ENCODE results near the gene TSPAN19.

TSPAN19 gene

DNA sequence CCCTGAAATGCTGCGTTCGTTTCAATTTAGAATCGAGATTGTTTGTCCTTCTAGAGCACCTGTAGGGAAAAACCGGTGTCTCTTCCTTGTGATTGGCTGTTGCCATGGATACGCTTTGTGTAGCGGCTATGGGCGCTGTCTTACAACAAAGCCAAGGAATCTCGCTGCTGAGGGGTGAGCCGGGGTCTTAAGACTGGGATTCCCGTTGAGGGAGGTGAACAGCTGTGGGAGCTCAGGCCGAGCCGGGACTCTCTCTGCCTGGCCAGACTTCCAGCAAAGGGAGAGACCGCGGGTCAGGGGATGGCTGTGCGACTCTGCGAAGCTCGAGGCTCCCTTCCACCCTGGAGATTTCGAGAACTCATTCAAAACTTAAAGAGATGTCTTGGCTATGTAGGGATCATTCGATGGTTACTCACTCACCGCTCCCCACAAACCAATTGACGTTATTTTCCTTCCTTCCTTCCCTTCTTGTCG is at the start of gene TSPAN19, which contains the start of gene LRRIQ1:
Gene TSPAN19, minus strand, starts transcription at position 44 of the 474 bp plus-strand sequence. CDS start 6,331 bp downstream, outside the sequence.
Gene LRRIQ1, plus strand, starts transcription at position 118 of the 474 bp plus-strand sequence. CDS start 1,826 bp downstream, outside the sequence.
- peak within 1 kb of the TSS; percentile 57 to 75 for H3K4me3 ChIP-seq (replicated peaks in 1 of 2; ENCODE audit: low read depth in 2 of 2, low read length in 2 of 2)
- DNase-seq (ENCODE audit: low read depth in 2 of 2): peak; percentile 90 to 93
- TF ChIP-seq, protein P1, sequence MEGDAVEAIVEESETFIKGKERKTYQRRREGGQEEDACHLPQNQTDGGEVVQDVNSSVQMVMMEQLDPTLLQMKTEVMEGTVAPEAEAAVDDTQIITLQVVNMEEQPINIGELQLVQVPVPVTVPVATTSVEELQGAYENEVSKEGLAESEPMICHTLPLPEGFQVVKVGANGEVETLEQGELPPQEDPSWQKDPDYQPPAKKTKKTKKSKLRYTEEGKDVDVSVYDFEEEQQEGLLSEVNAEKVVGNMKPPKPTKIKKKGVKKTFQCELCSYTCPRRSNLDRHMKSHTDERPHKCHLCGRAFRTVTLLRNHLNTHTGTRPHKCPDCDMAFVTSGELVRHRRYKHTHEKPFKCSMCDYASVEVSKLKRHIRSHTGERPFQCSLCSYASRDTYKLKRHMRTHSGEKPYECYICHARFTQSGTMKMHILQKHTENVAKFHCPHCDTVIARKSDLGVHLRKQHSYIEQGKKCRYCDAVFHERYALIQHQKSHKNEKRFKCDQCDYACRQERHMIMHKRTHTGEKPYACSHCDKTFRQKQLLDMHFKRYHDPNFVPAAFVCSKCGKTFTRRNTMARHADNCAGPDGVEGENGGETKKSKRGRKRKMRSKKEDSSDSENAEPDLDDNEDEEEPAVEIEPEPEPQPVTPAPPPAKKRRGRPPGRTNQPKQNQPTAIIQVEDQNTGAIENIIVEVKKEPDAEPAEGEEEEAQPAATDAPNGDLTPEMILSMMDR (IDR thresholded peaks at IDR 0.05; ENCODE audit: low read depth, low read length): no peak

- TF ChIP-seq, protein P1 (IDR thresholded peaks at IDR 0.05; ENCODE audit: low read depth, low read length): no peak
- no peak overlapping the region for H3K4me3 ChIP-seq (replicated peaks in 1 of 2; ENCODE audit: low read depth in 2 of 2, low read length in 2 of 2)
- DNase-seq (ENCODE audit: low read depth in 2 of 2): no peak
Measured at GRCh38 chr12:85085066-85085465, 49.0 kb upstream of the TSPAN19 start.

GRCh38 chr12:85076688-85077430 is 40.8 kb upstream of the TSPAN19 start:
- no peak overlapping the region for H3K4me3 ChIP-seq (replicated peaks in 1 of 2; ENCODE audit: low read depth in 2 of 2, low read length in 2 of 2)
- DNase-seq (ENCODE audit: low read depth in 2 of 2): peak; percentile 88 to 90
- TF ChIP-seq, protein P1 (IDR thresholded peaks at IDR 0.05; ENCODE audit: low read depth, low read length): peak; percentile 41

- no peak overlapping the region for H3K4me3 ChIP-seq (replicated peaks in 1 of 2; ENCODE audit: low read depth in 2 of 2, low read length in 2 of 2)
- no peak for DNase-seq (ENCODE audit: low read depth in 2 of 2)
- TF ChIP-seq, protein P1 (IDR thresholded peaks at IDR 0.05; ENCODE audit: low read depth, low read length): no peak
Measured at GRCh38 chr12:85072826-85073225, 36.7 kb upstream of the TSPAN19 start.

DNA sequence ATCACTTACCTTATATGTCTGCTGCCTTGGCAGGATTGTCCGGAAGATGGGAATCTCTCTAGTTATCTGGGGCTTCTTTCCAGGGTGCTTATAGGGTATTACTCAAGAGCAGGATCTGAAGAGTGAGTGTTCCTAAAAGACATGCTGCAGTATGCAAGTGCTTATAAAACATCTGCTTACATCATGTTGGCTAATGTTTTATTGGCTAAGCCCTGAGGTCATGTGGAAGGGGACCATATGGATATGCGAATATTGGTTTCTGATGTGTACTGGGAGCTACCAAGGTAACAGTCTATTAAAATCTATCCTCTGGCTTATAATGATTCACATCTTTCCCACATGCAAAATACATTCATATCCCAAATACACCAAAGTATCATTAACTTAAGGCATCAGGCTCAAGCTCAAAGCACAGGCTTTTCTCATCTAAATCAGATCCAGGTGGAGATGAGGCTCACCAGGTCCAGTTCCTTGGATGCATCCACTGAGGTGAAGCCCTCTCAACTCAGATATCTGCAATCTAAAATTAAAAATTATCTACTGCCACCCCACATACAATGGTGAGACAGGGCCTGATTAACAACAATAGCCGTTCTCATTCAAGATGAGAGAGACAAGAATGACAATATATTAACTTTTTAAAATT is 29.9 kb upstream of the TSPAN19 start:
- TF ChIP-seq, protein P1 (IDR thresholded peaks at IDR 0.05; ENCODE audit: low read depth, low read length): no peak
- no peak for DNase-seq (ENCODE audit: low read depth in 2 of 2)
- no peak overlapping the region for H3K4me3 ChIP-seq (replicated peaks in 1 of 2; ENCODE audit: low read depth in 2 of 2, low read length in 2 of 2)

GRCh38 chr12:85060916-85061315 is 24.8 kb upstream of the TSPAN19 start:
- TF ChIP-seq, protein P1 (IDR thresholded peaks at IDR 0.05; ENCODE audit: low read depth, low read length): no peak
- no peak overlapping the region for H3K4me3 ChIP-seq (replicated peaks in 1 of 2; ENCODE audit: low read depth in 2 of 2, low read length in 2 of 2)
- no peak for DNase-seq (ENCODE audit: low read depth in 2 of 2)
